ENCODE results near the gene SH3GL2. TPM values are rescaled to one million over a fixed set of nuclear protein-coding genes. Genes with fewer than 3 reads are reported as not detected.

Gene SH3GL2
- total and polyA plus RNA-seq, 2 experiments from 2014 or later, result 0.06 TPM; not detected in 1

DNA sequence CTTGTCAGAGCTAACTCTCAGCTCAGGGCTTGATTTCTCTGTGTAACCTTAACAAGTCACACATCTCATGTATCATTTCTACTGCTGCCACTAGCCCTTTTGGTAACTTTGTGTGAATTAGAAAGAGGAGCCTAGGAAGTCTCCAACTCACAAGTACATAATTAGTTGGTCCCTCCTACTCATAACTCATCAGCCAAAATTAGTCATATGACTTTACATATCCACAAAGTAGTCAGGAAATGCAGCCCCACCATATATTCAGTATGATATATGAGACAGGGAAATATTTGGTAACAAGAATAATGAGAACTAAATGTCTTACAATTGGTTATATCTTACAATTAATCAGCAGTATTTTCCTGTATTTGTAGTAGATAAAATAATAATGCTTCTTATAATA lies 250.2 kb downstream of the SH3GL2 start:
- no peaks in the 10 kb centered on the region for H3K9me3 ChIP-seq (ENCODE audit: low read depth)
- no peaks in the 10 kb centered on the region for H3K36me3 ChIP-seq (ENCODE audit: low read depth)
- no peaks in the 10 kb centered on the region for H3K4me1 ChIP-seq (ENCODE audit: insufficient read depth)
- no peaks in the 10 kb centered on the region for H4K20me1 ChIP-seq (ENCODE audit: insufficient read depth)
- H3K9ac ChIP-seq, result no peak overlapping the region
- no peak overlapping the region for H3K27ac ChIP-seq
- no peaks in the 10 kb centered on the region for H3F3A ChIP-seq (ENCODE audit: insufficient read depth)
- H3K9me2 ChIP-seq (ENCODE audit: insufficient read depth), result no peaks in the 10 kb centered on the region
- no peak overlapping the region for H2AFZ ChIP-seq
- no peak overlapping the region for H3K4me2 ChIP-seq (ENCODE audit: unreplicated experiment)
- H3K4me3 ChIP-seq, result no peak overlapping the region
- in situ Hi-C loops (cut with MboI), result loop anchor here (10.0 kb wide), 1 partner anchor 1196 kb away; no protein-coding TSS in a partner anchor
- H3K27me3 ChIP-seq (replicated peaks; ENCODE audit: insufficient read depth), result no peaks in the 10 kb centered on the region
- no peaks in the 10 kb centered on the region for H3K79me2 ChIP-seq (ENCODE audit: insufficient read depth)
- DNase-seq, result no peak
- TF ChIP-seq EZH2 (IDR thresholded peaks at IDR 0.05; ENCODE audit: insufficient read depth, poor library complexity, severe bottlenecking), result no peak
- TF ChIP-seq EZH2phosphoT487 (IDR thresholded peaks at IDR 0.05; ENCODE audit: insufficient read depth, low read depth), result no peak

DNA sequence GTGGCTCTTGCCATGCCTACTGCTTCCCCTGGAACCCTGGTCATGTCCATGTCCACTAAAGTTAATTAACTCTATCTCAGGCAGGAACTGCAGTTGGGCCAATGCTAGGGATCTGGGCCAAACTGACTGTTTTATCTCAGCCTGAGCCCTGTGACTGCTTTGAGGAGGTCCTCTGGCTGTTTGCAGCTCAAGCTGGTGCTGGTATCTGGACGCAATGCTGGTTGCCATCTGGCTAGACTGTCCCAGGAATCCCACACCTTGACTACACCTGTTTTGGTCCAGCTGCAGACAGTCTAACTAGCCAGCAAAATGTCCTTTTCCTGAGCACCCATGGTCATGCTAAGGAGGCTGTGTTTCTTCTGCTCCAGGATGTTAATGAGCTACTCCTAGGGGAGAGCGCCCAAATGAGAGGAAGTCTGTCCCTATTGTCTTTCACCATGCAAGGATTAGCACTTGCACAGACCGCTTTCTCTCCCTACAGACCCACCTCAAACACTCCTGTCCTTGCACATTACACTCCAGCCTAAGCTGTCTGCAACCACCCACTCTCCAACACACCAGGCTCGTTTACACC lies 251.0 kb downstream of the SH3GL2 start:
- H3K9me3 ChIP-seq (ENCODE audit: low read depth), result no peaks in the 10 kb centered on the region
- in situ Hi-C loops (cut with MboI), result loop anchor here (10.0 kb wide), 1 partner anchor 1195 kb away; no protein-coding TSS in a partner anchor
- no peaks in the 10 kb centered on the region for H3K9me2 ChIP-seq (ENCODE audit: insufficient read depth)
- WGBS, 2 experiments (ENCODE audit: low coverage in 1 of 2, low lambda C conversion rate in 2 of 2, missing lambda C conversion rate in 2 of 2), result 48 to 55% methylated on average over 4 of the region's 4 CpGs
- H3K4me1 ChIP-seq (ENCODE audit: insufficient read depth), result no peaks in the 10 kb centered on the region
- H3K36me3 ChIP-seq (ENCODE audit: low read depth), result no peaks in the 10 kb centered on the region
- H3K27ac ChIP-seq, result no peak overlapping the region
- H3K4me2 ChIP-seq (ENCODE audit: unreplicated experiment), result no peak overlapping the region
- H3K9ac ChIP-seq, result no peak overlapping the region
- H3K79me2 ChIP-seq (ENCODE audit: insufficient read depth), result no peaks in the 10 kb centered on the region
- no peaks in the 10 kb centered on the region for H3F3A ChIP-seq (ENCODE audit: insufficient read depth)
- H2AFZ ChIP-seq, result no peak overlapping the region
- H4K20me1 ChIP-seq (ENCODE audit: insufficient read depth), result no peaks in the 10 kb centered on the region
- H3K4me3 ChIP-seq, result no peak overlapping the region
- no peak for DNase-seq
- no peaks in the 10 kb centered on the region for H3K27me3 ChIP-seq (replicated peaks; ENCODE audit: insufficient read depth)
- TF ChIP-seq EZH2 (IDR thresholded peaks at IDR 0.05; ENCODE audit: insufficient read depth, poor library complexity, severe bottlenecking), result no peak
- TF ChIP-seq EZH2phosphoT487 (IDR thresholded peaks at IDR 0.05; ENCODE audit: insufficient read depth, low read depth), result no peak

GRCh38 chr9:17832812-17833211 lies 253.9 kb downstream of the SH3GL2 start:
- TF ChIP-seq EZH2 (IDR thresholded peaks at IDR 0.05; ENCODE audit: insufficient read depth, poor library complexity, severe bottlenecking) (no peak), EZH2phosphoT487 (IDR thresholded peaks at IDR 0.05; ENCODE audit: insufficient read depth, low read depth) (no peak)
- Histone ChIP-seq H3F3A (ENCODE audit: insufficient read depth) (no peaks in the 10 kb centered on the region), H3K4me1 (ENCODE audit: insufficient read depth) (no peaks in the 10 kb centered on the region), H3K4me2 (ENCODE audit: unreplicated experiment) (no peak overlapping the region), H3K27ac (no peak overlapping the region), H3K9me3 (ENCODE audit: low read depth) (no peaks in the 10 kb centered on the region), H3K4me3 (no peak overlapping the region), H4K20me1 (ENCODE audit: insufficient read depth) (no peaks in the 10 kb centered on the region), H3K9me2 (ENCODE audit: insufficient read depth) (no peaks in the 10 kb centered on the region), H2AFZ (no peak overlapping the region), H3K27me3 (replicated peaks; ENCODE audit: insufficient read depth) (0 out of 2 replicates have a peak, but pooled peaks cover 7% of the 10 kb centered on the region), H3K9ac (no peak overlapping the region), H3K36me3 (ENCODE audit: low read depth) (no peaks in the 10 kb centered on the region), H3K79me2 (ENCODE audit: insufficient read depth) (no peaks in the 10 kb centered on the region)
- in situ Hi-C loops (cut with MboI), result no loop called here
- DNase-seq, result no peak
- 13 to 19% methylated on average over 2 of the region's 2 CpGs for WGBS, 2 experiments (ENCODE audit: low coverage in 1 of 2, low lambda C conversion rate in 2 of 2, missing lambda C conversion rate in 2 of 2)

DNA sequence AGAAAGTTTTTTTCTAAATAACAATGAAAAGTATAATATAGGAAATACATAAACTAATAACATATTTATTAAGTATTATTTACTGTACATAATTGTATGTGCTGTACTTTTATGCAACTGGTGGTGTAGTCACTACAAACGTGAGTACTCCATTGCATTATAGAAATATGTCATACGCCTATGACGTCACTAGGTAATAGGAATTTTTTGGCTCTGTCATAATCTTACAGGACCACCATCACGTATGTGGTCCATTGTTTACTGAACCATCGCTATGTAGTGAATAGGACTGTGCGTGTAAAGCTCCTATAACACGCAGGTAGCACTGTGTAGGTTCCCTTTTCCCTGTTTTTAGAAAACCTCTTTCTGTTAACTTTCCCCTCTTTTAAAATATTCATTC lies 255.0 kb downstream of the SH3GL2 start:
- in situ Hi-C loops (cut with MboI), result no loop called here
- Histone ChIP-seq H3F3A (ENCODE audit: insufficient read depth) (no peaks in the 10 kb centered on the region), H3K9me2 (ENCODE audit: insufficient read depth) (no peaks in the 10 kb centered on the region), H3K36me3 (ENCODE audit: low read depth) (no peaks in the 10 kb centered on the region), H2AFZ (no peak overlapping the region), H3K4me3 (no peak overlapping the region), H3K9me3 (ENCODE audit: low read depth) (no peaks in the 10 kb centered on the region), H4K20me1 (ENCODE audit: insufficient read depth) (no peaks in the 10 kb centered on the region), H3K4me2 (ENCODE audit: unreplicated experiment) (no peak overlapping the region), H3K9ac (no peak overlapping the region), H3K4me1 (ENCODE audit: insufficient read depth) (no peaks in the 10 kb centered on the region), H3K79me2 (ENCODE audit: insufficient read depth) (no peaks in the 10 kb centered on the region), H3K27me3 (replicated peaks; ENCODE audit: insufficient read depth) (0 out of 2 replicates have a peak, but pooled peaks cover 7% of the 10 kb centered on the region), H3K27ac (no peak overlapping the region)
- no peak for DNase-seq
- WGBS, 2 experiments (ENCODE audit: low coverage in 1 of 2, low lambda C conversion rate in 2 of 2, missing lambda C conversion rate in 2 of 2), result 65 to 68% methylated on average over 7 of the region's 7 CpGs
- no peak for TF ChIP-seq EZH2 (IDR thresholded peaks at IDR 0.05; ENCODE audit: insufficient read depth, poor library complexity, severe bottlenecking)
- TF ChIP-seq EZH2phosphoT487 (IDR thresholded peaks at IDR 0.05; ENCODE audit: insufficient read depth, low read depth), result no peak

Measured in GM23248 (cell line).